DMS153 treated with DMSO at 0.1 percent for 48 hours (cell line): ENCODE measurements around the gene CDC27.
A peak's percentile ranks its signal among the peaks of the same experiment; 100 is the strongest.
"Not testable (repeated sequence)": the region's sequence is repeated elsewhere in the genome, so short reads cannot be mapped to it uniquely, and the experiment has no call there.

Experiments used
- DNase-seq: peaks from one replicate; lab custom pipeline; 2025; ENCODE audit not compliant: unreplicated experiment; lab: John Stamatoyannopoulos, UW

CDC27 gene

DNA sequence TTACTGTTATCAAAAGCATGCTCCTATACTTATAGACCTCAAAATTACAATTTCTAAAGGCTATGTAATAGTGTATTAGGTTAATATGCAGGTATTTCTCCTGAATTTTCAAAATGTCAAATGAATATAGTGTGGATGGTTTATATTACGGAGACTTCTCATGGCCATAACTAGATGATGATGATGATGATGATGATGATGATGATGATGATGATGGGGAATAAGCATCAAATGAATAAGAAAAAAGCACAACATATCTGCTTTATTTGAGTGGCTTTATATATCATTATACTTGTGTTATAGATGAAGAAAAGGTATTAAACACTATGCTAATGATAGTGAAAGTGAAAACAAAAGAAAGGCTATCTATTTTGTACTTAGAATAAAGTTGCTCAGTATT is 53.9 kb downstream of the CDC27 start:
- DNase-seq: no peak

DNA sequence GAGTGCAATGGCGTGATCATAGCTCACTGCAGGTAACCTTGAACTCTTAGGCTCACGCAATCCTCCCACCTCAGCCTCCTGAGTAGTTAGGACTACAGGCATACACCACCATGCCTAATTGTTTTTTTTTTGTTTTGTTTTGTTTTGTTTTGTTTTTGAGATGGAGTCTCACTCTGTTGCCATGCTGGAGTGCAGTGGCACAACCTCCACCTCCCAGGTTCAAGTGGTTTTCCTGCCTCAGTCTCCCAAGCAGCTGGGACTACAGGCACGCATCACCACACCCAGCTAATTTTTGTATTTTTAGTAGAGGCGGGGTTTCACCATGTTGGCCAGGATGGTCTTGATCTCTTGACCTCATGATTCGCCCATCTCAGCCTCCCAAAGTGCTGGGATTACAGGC is 54.7 kb downstream of the CDC27 start:
- not testable (repeated sequence) for DNase-seq

DNA sequence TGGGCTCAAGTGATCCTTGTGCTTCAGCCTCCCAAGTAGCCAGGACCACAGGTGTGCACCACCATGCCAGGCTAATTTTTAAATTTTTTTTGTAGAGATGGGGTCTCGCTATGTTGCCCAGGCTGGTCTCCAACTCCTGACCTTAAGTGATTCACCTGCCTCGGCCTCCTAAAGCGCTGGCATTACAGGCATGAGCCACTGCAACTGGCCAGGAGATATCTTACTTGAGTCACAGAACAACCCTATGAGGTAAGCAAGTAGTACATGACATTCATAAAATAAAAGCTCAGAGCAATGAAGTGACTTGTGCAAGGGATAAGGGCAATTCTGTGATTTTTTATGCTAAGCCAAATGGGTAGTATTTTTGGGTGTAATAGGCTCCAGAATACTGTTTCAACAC is 57.3 kb downstream of the CDC27 start:
- no peak for DNase-seq

DNA sequence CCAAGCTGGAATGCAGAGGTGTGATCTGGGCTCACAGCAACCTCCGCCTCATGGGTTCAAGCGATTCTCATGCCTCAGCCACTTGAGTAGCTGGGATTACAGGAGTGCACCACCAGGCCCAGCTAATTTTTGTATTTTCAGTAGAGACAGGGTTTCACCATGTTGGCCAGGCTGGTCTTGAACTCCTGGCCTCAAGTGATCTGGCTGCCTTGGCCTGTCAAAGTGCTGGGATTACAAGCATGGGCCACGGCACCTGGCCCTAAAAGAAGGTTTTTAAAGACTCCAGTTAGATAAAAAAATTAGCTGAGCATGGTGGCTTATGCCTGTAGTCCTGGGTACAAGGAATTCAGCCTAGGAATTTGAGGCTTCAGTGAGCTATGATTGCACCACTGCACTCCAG is 62.3 kb downstream of the CDC27 start:
- DNase-seq: not testable (repeated sequence)

DNA sequence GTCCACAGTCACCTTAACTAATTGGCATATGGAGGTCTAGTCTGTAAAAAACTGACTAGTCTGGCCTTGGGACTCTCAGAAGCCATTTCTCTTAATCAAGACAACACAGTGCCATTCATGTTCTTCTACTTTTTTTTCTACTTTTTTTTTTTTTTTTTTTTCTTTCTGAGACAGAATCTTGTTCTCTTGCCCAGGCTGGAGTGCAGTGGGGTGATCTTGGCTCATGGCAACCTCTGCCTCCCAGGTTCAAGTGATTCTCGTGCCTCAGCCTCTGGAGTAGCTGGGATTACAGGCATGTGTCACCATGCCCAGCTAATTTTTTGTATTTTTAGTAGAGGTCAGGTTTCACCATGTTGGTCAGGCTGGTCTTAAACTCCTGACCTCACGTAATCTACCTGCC is 65.8 kb downstream of the CDC27 start:
- not testable (repeated sequence) for DNase-seq

DNA sequence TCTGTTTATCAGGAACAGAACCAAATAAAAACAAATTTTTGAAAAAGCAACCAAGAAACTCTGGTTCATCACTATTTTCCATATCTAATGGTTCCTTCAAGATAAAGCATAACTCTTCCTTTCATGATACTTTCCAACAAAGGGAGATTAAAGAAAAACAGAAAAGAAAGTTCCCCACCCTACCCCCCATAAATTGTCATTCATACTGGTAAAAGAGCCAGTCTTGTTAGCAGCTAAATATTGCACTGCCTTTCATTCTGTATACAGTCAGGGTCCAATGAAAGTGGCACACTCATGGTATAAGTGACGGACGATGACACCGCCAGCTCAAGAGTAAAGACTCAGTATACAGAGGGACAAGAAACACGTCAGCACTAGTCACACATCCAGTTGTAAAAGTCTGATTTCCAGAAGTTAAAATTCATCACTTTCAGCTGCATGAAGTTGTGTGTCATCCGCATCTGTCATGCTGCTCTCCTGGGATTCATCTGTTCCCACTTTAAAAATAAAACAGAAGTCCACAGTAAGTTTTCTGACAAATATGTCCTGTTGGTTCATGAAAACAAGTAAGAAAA is 68.5 kb downstream of the CDC27 start:
- DNase-seq: no peak

DNA sequence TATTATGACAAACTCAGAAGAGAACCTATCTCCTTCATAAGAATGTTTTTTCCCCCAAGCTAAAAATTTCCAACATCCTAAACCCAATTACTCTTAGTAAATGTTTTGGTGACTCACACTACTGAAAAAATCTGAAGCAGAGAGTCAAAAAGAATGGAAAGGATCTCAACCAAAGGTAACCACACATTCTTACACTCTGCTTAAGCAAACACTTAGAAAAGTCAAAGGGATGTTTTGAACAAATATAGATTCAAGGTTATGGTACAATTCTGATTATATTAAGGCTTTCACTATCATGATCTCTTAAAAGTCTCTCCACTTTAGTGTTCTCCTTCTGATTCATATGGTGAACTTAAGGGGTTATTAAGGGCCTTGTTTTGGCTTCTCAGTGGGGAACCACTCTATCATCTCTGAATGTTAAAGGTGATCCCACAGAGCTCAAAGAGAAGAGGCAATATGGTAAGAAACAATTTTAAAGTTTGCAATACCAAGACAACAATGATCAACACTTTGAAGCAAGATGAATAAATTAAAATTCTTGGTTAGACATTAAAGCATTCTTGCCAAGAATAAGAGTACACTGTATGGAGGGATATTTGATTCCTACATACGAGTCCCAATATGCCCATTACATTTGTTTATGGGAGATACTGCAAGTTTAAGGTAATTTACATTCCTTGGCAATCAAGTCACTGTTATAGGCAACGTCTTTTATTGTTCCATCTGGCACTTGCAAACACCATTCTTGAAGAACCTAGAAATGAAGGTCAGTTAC is 69.2 kb downstream of the CDC27 start:
- DNase-seq: no peak

DNA sequence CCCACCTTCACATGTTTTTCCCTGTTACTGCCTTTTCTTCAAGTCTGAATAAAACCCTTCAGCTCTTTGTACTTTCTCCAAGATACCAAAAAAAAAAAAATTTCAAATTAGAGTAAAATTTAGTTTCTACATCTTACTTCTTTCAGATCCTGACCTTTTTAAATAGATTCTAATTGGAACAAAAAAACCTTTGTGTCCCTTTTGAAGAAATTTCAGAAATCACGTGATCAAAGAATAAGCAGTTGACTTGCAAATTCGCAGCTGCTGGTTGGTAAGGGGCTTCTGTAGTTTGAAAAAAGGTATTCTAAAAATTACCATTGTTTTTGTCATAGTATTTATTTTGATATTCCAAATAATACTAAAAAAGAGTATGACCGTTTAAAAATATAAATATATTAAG is 71.7 kb downstream of the CDC27 start:
- DNase-seq: no peak

DNA sequence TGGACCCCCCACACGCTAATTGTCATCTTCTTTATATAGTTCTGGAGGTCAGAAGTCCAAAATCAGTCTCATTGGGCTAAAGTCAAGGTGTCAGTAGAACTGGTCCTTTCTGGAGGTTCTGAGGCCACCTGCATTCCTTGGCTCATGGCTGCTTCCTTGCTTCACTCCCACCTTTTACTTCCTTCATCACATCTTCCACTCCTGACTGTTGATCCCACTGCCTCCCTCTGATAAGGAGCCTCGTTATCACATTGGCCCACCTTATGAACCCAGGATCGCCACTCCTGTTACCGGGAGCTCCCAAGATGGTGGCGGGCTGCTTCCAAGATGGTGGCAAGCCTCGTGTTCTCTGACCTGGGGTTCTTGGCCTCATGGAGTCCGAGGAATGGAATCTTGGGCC is 83.0 kb downstream of the CDC27 start:
- DNase-seq: no peak

DNA sequence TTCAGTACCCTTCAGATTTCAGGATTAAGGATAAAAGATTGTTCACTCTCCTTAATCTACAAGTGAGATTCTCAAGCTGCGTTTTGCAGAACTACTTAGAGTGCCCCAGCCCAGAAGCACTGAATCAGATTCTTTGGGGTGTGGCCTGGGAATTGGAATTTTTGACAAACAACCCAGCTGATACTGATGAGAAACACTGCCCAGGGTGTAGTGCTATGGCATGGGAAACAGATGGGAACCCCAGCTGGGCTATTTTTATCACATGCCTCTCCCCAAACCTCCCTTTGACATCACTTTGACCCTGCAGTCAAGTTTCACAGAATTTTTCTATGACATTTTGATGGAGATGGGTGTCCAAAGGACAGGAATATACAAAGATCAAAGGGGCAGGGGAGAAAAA is 83.8 kb downstream of the CDC27 start:
- not testable (repeated sequence) for DNase-seq

DNA sequence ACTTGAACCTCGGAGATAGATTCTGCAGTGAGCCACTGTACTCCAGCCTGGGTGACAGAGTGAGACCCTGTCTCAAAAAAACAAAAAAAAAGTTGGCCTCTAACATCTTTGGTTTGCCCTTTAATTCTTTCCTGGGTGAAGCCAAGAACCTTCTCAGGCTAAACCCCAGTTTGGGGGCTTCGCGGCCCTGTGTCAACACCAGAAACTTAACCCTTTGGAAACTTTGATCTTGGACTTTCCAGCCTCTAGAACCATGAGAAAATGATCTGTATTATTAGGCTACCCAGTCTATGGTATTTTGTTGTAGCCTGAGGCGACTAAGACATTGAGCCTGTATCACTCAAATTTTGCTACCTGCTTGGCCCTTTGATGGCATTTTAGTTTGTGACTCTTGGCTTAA is 86.2 kb downstream of the CDC27 start:
- DNase-seq: no peak

DNA sequence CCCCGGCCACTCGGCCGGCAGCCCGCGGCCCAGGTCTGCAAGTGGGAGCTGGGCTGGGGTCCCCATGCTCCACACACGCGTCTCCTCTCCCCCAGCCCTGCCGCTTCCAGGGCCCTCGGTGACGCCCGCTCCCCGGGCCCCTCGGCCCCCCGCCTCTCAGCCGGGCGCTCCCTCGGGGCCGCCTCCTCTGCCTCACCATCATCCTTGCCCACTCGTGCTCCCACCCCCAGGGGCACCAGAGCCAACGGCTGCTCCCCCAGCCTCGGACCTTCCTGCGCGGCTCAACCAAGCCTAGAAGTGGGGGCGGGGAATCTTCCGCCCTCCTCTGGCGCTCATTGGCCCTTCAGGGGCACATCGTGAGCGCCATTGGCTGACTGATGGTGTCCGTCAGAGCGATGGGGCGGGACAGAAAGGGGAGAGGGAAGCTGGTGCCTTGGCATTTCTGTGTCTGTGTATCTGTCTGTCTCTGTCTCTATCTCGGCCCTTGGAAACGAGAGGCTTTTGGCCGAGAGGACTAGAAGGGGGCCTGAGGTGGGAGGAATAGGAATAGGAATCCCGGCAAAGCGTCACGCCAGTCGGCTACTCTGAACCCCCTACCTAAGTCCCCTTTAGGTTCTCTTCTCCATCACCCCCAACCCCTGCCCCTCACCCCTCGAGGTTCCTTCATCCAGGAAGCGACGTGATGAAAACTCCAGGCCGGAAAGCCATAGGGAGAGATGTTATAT is 88.9 kb downstream of the CDC27 start:
- peak; percentile 52 for DNase-seq

DNA sequence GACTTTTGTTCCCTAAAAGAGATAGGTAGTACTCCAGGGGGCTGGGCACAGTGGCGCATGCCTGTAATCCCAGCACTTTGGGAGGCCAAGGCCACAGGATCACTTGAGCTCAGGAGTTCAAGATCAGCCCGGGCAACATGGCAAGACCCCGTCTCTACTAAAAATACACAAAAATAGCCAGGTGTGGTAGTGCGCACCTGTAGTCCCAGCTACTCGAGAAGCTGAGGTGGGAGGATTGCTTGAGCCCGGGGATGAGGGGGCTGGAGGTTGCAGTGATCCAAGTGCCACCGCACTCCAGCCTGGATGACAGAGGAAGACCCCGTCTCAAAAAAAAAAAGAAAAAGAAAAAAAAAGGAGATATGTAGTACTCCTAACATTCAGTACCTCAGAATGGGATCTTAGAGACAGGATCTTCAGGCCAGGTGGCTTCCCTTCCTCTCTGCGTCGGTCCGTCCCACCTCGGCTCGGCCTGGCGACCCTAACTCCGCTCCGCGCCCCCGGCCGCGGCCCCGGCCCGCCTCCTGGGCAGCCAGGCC is 89.6 kb downstream of the CDC27 start:
- DNase-seq: no peak

DNA sequence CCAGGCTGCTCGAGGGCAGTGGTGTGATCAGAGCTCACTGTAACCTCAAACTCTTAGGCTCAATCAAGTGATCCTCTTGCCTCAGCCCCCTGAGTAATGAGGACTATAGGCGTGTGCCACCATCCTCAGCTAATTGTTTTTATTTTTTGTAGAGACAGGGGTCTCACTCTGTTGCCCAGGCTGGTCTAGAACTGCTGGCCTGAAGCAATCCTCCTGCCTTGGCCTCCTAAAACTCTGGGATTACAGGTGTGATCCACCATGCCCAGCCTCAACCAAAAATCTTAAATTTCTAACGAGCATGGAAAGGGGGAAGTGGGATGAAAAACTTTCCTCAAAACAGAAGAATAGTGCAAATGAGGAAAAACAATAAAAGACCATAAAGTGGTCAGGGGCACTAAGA is 92.8 kb downstream of the CDC27 start:
- DNase-seq: no peak

DNA sequence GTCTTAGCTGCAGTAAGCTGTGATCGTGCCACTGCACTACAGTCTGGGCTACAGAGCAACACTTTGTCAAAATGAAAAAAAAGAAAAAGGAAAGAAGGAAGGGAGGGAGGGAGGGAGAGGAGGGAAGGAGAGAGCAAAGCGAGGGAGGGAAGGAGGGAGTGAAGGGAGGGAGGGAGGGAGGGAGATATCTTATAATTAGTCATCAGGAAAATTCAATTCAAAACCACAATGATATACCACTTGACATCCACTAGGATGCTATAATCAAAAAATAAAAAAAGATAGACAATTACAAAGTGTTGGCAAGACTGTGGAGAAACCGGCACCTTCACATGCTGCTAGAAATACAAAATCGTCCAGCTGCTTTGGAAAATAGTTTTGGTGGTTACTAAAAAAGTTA is 93.8 kb downstream of the CDC27 start:
- DNase-seq: no peak

DNA sequence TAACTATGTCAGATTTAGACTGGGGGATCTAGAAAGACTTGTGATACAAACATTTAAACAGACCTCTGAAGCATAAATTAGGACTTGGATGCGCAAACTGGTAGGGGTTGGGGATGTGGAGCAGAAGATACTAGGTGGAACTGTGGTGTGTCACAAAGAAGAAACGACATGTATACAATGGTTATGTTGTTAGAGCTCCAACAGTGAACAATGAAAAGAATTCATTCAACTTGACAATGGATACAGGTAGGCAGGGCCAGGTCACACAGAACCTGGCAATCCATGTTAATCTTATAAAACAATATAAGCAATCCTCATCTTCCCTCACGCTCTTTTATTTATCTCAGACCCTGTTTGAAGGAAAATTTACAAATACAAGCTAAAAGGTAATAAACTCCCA is 102.0 kb downstream of the CDC27 start:
- no peak for DNase-seq

DNA sequence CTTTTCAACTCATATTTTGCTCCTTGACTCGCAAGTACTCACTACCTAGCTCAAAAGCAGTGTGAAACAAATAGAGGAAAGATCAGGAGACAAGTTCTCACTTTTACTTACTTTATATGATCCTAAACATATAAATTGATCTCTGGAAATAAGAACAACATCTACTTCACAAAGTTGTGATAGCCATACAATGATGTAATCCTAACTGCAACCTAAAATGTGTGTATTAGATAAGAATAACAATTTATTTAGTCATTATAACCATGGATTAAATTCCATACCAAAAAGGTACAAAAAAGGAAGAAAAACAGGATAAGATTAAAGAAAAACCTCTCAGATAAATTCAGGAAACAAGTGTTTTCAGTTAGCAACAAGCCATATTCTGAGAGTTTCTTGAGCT is 103.4 kb downstream of the CDC27 start:
- no peak for DNase-seq

DNA sequence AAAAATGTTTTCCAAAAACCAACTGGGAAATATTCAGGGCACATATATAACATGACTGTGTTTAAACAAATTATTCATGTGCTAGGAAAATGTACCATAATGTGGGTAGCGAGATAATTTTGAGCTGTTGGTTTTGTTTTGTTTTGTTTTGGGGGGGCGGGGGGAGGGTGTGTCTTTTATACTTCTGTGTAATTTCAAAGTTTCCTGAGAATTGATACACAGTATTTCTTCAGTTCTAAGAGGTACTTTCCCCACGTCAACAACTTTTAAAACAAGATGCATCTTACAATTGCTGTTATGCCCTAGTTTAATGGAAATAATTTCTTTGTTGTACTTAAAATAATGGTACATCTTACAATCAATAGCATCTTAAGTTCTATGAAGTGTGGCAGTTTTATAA is 110.3 kb downstream of the CDC27 start:
- no peak for DNase-seq

DNA sequence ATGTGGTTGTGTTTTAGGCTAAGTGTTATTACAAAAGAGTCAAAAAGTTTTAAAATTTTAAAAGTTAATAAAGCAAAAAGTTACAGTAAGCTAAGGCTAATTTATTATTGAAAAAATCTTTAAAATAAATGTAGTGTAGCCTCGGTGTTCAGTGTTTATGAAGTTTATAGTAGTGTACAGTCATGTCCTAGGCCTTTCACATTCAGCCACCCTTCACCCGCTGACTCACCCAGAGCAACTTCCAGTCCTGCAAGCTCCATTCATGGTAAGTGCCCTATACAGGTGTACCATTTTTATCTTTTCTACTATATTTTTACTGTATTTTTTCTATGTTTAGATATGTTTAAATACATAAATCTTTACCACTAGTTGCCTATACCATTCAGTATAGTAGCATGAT is 111.5 kb downstream of the CDC27 start:
- no peak for DNase-seq

DNA sequence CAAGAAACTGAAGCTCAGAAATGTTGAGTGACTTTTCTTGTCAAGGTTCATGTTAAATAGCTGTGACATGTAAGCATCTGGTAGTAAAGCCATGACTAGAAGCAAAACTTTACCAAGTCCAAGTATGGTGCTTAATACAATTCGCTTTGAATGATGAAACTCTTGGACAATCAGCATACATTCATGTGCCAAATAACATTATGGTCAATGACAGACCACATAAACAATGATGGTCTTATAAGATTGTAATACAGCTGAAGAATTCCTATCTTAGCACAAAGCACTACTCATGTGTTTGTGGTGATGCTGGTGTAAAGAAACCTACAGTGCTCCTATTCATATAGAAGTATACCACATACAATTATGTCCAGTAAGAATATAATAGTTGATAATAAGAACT is 112.9 kb downstream of the CDC27 start:
- no peak for DNase-seq

DNA sequence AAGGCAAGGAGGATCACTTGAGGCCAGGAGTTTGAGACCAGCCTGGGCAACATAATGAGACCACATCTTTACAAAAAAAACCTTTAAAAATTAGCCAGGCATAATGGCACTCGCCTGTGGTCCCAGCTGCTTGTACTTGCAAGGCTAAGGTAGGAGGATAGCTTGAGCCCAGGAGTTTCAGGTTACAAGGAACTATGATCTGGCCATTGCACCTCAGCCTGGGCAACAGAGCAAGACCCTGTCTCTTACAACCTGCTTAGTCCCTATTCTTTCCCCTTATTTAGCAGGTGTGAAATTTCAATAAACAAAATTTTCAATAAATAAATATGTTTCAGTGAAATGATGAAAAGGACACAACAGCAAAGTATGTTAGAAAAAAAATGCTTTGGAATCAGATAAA is 114.7 kb downstream of the CDC27 start:
- DNase-seq: not testable (repeated sequence)

DNA sequence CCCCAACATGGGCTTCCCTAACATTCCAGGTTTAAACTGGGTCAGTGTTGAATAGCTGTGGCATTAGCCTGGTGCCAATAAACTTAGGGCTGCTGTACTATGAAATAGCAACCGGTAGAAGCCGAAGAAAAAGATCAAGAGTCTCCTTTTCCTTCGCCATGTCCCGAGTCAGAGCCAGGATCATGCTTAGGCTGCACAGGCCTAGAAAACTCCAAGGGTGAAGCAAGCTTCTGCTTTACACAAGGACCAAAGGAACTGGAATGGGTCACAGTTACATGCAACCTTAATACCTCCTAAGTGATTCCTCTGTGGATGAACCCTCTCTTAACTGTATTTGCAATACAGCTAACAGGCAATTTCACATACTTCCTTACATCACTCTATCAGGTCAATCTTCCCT is 115.5 kb downstream of the CDC27 start:
- not testable (repeated sequence) for DNase-seq
